HG03354 (cell line): Measurements from ENCODE around the gene TSPAN13.
"Not testable (repeated sequence)": the region's sequence is repeated elsewhere in the genome, so short reads cannot be mapped to it uniquely, and the experiment has no call there.

Experiments used
- ATAC-seq: cut with Tn5 transposase; IDR thresholded peaks from one replicate; pipeline ENCODE4 v1.9.1; 2021; ENCODE audit warnings: mild to moderate bottlenecking; ENCODE audit not compliant: unreplicated experiment, poor library complexity, severe bottlenecking

Gene TSPAN13

GRCh38 chr7:16739863-16740622 is 13.5 kb upstream of the TSPAN13 start:
- ATAC-seq, result no peak

GRCh38 chr7:16740623-16740953 is 13.0 kb upstream of the TSPAN13 start:
- no peak for ATAC-seq

- ATAC-seq, result no peak
These were observed 12.6 kb upstream of the TSPAN13 start for GRCh38 chr7:16740996-16741395.

GRCh38 chr7:16741676-16742075 is 11.9 kb upstream of the TSPAN13 start:
- ATAC-seq, result no peak

- ATAC-seq, result no peak
These were observed 11.0 kb upstream of the TSPAN13 start for GRCh38 chr7:16742547-16742946.

- ATAC-seq, result no peak
These were observed 10.3 kb upstream of the TSPAN13 start for GRCh38 chr7:16743236-16743635.

- ATAC-seq, result no peak
These were observed 8.9 kb upstream of the TSPAN13 start for GRCh38 chr7:16744518-16745250.

- ATAC-seq, result no peak
These were observed 7.9 kb upstream of the TSPAN13 start for GRCh38 chr7:16745645-16746044.

- no peak for ATAC-seq
These were observed 6.5 kb upstream of the TSPAN13 start for GRCh38 chr7:16747102-16747501.

GRCh38 chr7:16753932-16754855 is 639 bp downstream of the TSPAN13 start:
- ATAC-seq, result peak; percentile 37

- ATAC-seq, result no peak
These were observed 1.3 kb downstream of the TSPAN13 start for GRCh38 chr7:16754856-16755317.

GRCh38 chr7:16755397-16755796 is 1.8 kb downstream of the TSPAN13 start:
- no peak for ATAC-seq

- ATAC-seq, result no peak
These were observed 4.5 kb downstream of the TSPAN13 start for GRCh38 chr7:16758036-16758435.

GRCh38 chr7:16758631-16759611 is 5.4 kb downstream of the TSPAN13 start:
- ATAC-seq, result no peak

- no peak for ATAC-seq
These were observed 6.3 kb downstream of the TSPAN13 start for GRCh38 chr7:16759840-16760239.

- ATAC-seq, result no peak
These were observed 8.6 kb downstream of the TSPAN13 start for GRCh38 chr7:16762177-16762576.

GRCh38 chr7:16764942-16765341 is 11.4 kb downstream of the TSPAN13 start:
- no peak for ATAC-seq

GRCh38 chr7:16765436-16765859 is 11.9 kb downstream of the TSPAN13 start:
- ATAC-seq, result no peak

GRCh38 chr7:16769994-16770393 is 16.4 kb downstream of the TSPAN13 start:
- ATAC-seq, result not testable (repeated sequence)
